Right cardiac atrium (tissue), 5 donors: ENCODE measurements around the gene CHRNA9. TPM values are rescaled to one million over a fixed set of nuclear protein-coding genes. Genes with fewer than 3 reads are reported as not detected.
"Not testable (repeated sequence)": the region's sequence is repeated elsewhere in the genome, so short reads cannot be mapped to it uniquely, and the experiment has no call there.

ENCODE experiments used
- ATAC-seq, 2 donors: fragments of 200-7000 bp; cut with Tn5 transposase; one replicate each; pipeline versions ENCODE4 v1.8.0 to v1.9.1; 2020; ENCODE audit warnings: moderate library complexity in 2 of 2, mild to moderate bottlenecking in 1 of 2
- DNase-seq, 3 donors: peaks; one replicate each; pipeline ENCODE4 v3.0.0-alpha.2; 2020
- H3K27ac ChIP-seq: one replicate; pipeline ENCODE4 v1.5.1; 2013; ENCODE audit warnings: mild to moderate bottlenecking, low read length, control low read depth, moderate library complexity
- H3K27me3 ChIP-seq: one replicate; pipeline ENCODE4 v1.6.1; 2013; ENCODE audit not compliant: control insufficient read depth, insufficient read depth
- H3K4me1 ChIP-seq: one replicate; pipeline ENCODE4 v1.6.1; 2013; ENCODE audit warnings: low read length; ENCODE audit not compliant: control insufficient read depth, insufficient read depth
- H3K4me3 ChIP-seq: one replicate; pipeline ENCODE4 v1.5.1; 2013; ENCODE audit warnings: low read length, control low read depth
- H3K9me3 ChIP-seq: one replicate; pipeline ENCODE4 v1.6.1; 2013; ENCODE audit warnings: low read length; ENCODE audit not compliant: control insufficient read depth
- WGBS: extraction: QIAGEN DNeasy Blood & Tissue Kit; methylation state at CpG from one replicate; pipeline ENCODE4 v1.1.7; 2013; 5-methylcytosine and 5-hydroxymethylcytosine counted together
- intact Hi-C, 4 donors: fragments of 100-400 bp; cut with DNase I; formaldehyde crosslinking; loops; one replicate each; pipeline versions ENCODE4 v1.11.0 to v1.14.0; 2022 to 2023
- long read RNA-seq, 4 donors: library from polyadenylated mRNA; unstranded; transcript quantifications; one replicate each; pipeline ENCODE4 v2.0.0, GENCODE V29; 2020 to 2021
- polyA plus RNA-seq: library from polyadenylated mRNA; stranded (reverse); fragments of 200-250 nt; gene quantifications from one replicate; pipeline ENCODE4 v1.2.3, GENCODE V29; 2013
- total RNA-seq, 4 donors: library from RNA; stranded (reverse); fragmentation: NEBNext Ultra II Directional; extraction: Animal tissue kit (Norgen Biotek cat#: 25700); gene quantifications; one replicate each; pipeline ENCODE4 v1.2.1, GENCODE V29; 2021
- donor health status: healthy with polysubstance abuse.
- donor health status: DM: no; HTN: yes; CAD: no.
- donor health status: DM: no; HTN: no; CAD: no.
- donor health status: DM: no; HTN: yes; CAD: no; lungs with severe emphysema.
- donor health status: DM: yes; HTN: yes; CAD: no.

The CHRNA9 gene
- not detected for total RNA-seq
- polyA plus RNA-seq, result not detected
- long read RNA-seq, donor 1, result 0 reads
- long read RNA-seq, donor 2, result 0 reads
- long read RNA-seq, donor 3, result 0 reads
- long read RNA-seq, donor 4, result 0 reads

- ATAC-seq, result no peak
Observed at GRCh38 chr4:40334591-40335524, at the start of gene CHRNA9. Gene CHRNA9, plus strand, starts transcription at chr4:40335333. Its CDS starts 135 bp downstream, at chr4:40335468.

GRCh38 chr4:40285692-40286091 lies 49.4 kb upstream of the CHRNA9 start:
- DNase-seq (no peak), ATAC-seq (no peak)
- H3K27ac ChIP-seq, result no peak overlapping the region
- intact Hi-C loops, result no loop called here
- H3K9me3 ChIP-seq, result no peaks in the 10 kb centered on the region
- H3K4me1 ChIP-seq, result no peaks in the 10 kb centered on the region
- no peak overlapping the region for H3K4me3 ChIP-seq
- H3K27me3 ChIP-seq, result no peaks in the 10 kb centered on the region
- 83% methylated on average over 5 of the region's 5 CpGs for WGBS

More at GRCh38 chr4:40334591-40335524, at the start of gene CHRNA9:
- no peaks in the 10 kb centered on the region for H3K27me3 ChIP-seq
- H3K9me3 ChIP-seq, result no peaks in the 10 kb centered on the region
- no peak within 1 kb of the TSS for H3K4me3 ChIP-seq
- no peaks in the 10 kb centered on the region for H3K4me1 ChIP-seq
- 63% methylated on average over 12 of the region's 12 CpGs for WGBS
- H3K27ac ChIP-seq, result no peak within 1 kb of the TSS
- intact Hi-C loops, result no loop called here
- DNase-seq, result no peak

- intact Hi-C loops, result no loop called here
- WGBS, result 85% methylated on average over 8 of the region's 8 CpGs
- Histone ChIP-seq H3K9me3 (no peaks in the 10 kb centered on the region), H3K4me3 (no peak overlapping the region), H3K27ac (no peak overlapping the region), H3K27me3 (no peaks in the 10 kb centered on the region), H3K4me1 (no peaks in the 10 kb centered on the region)
- no peak for ATAC-seq
- DNase-seq, result no peak
Observed at GRCh38 chr4:40288566-40288965, 46.6 kb upstream of the CHRNA9 start.

GRCh38 chr4:40289366-40290188 lies 45.6 kb upstream of the CHRNA9 start:
- DNase-seq (no peak), ATAC-seq (no peak)
- intact Hi-C loops, result no loop called here
- 53% methylated on average over 7 of the region's 7 CpGs for WGBS
- Histone ChIP-seq H3K27ac (no peak overlapping the region), H3K4me3 (no peak overlapping the region), H3K4me1 (no peaks in the 10 kb centered on the region), H3K9me3 (no peaks in the 10 kb centered on the region), H3K27me3 (no peaks in the 10 kb centered on the region)

GRCh38 chr4:40290611-40291186 lies 44.4 kb upstream of the CHRNA9 start:
- 68% methylated on average over 2 of the region's 2 CpGs for WGBS
- H3K4me3 ChIP-seq, intact Hi-C loops, ATAC-seq, DNase-seq, H3K4me1 ChIP-seq, H3K9me3 ChIP-seq, H3K27me3 ChIP-seq, H3K27ac ChIP-seq: not testable (repeated sequence)

GRCh38 chr4:40292313-40292759 lies 42.8 kb upstream of the CHRNA9 start:
- no peaks in the 10 kb centered on the region for H3K4me1 ChIP-seq

GRCh38 chr4:40294339-40294738 lies 40.8 kb upstream of the CHRNA9 start:
- intact Hi-C loops, result no loop called here
- no peak for DNase-seq
- Histone ChIP-seq H3K27ac (no peak overlapping the region), H3K27me3 (no peaks in the 10 kb centered on the region), H3K4me3 (no peak overlapping the region), H3K4me1 (no peaks in the 10 kb centered on the region), H3K9me3 (no peaks in the 10 kb centered on the region)
- no peak for ATAC-seq
- 89% methylated on average over 1 of the region's 1 CpG for WGBS

More at GRCh38 chr4:40292313-40292759, 42.8 kb upstream of the CHRNA9 start:
- intact Hi-C loops, result no loop called here
- no peak overlapping the region for H3K4me3 ChIP-seq
- H3K27ac ChIP-seq, result no peak overlapping the region
- 66% methylated on average over 2 of the region's 2 CpGs for WGBS
- H3K27me3 ChIP-seq, result no peaks in the 10 kb centered on the region
- DNase-seq (no peak), ATAC-seq (no peak)
- no peaks in the 10 kb centered on the region for H3K9me3 ChIP-seq

GRCh38 chr4:40295030-40295429 lies 40.1 kb upstream of the CHRNA9 start:
- intact Hi-C loops, H3K27me3 ChIP-seq, H3K27ac ChIP-seq, H3K9me3 ChIP-seq, H3K4me3 ChIP-seq, H3K4me1 ChIP-seq, DNase-seq, ATAC-seq: not testable (repeated sequence)

GRCh38 chr4:40295572-40295971 lies 39.6 kb upstream of the CHRNA9 start:
- Histone ChIP-seq H3K27ac (no peak overlapping the region), H3K4me3 (no peak overlapping the region), H3K9me3 (no peaks in the 10 kb centered on the region), H3K4me1 (no peaks in the 10 kb centered on the region), H3K27me3 (no peaks in the 10 kb centered on the region)
- intact Hi-C loops, result no loop called here
- DNase-seq (no peak), ATAC-seq (no peak)
- WGBS, result 94% methylated on average over 4 of the region's 4 CpGs

- DNase-seq, result no peak
- H3K4me1 ChIP-seq, result no peaks in the 10 kb centered on the region
- H3K27ac ChIP-seq, result no peak overlapping the region
- no peaks in the 10 kb centered on the region for H3K9me3 ChIP-seq
- no peak for ATAC-seq
- WGBS, result 93% methylated on average over 6 of the region's 6 CpGs
- intact Hi-C loops, result no loop called here
- H3K27me3 ChIP-seq, result no peaks in the 10 kb centered on the region
- no peak overlapping the region for H3K4me3 ChIP-seq
Observed at GRCh38 chr4:40299126-40299525, 36.0 kb upstream of the CHRNA9 start.
